Stimulated activated CD4-positive, alpha-beta T cell treated with anti-CD3 and anti-CD28 coated beads, Interleukin-2, amount 100 ng/mL, for 48 hours (primary cell): ENCODE measurements around the gene DAP.
"Not testable (repeated sequence)": the region's sequence is repeated elsewhere in the genome, so short reads cannot be mapped to it uniquely, and the experiment has no call there.

Experiments
- DNase-seq, 2 donors: peaks; one replicate each; pipeline ENCODE4 v3.0.0-alpha.2; 2020

The DAP gene

DNA sequence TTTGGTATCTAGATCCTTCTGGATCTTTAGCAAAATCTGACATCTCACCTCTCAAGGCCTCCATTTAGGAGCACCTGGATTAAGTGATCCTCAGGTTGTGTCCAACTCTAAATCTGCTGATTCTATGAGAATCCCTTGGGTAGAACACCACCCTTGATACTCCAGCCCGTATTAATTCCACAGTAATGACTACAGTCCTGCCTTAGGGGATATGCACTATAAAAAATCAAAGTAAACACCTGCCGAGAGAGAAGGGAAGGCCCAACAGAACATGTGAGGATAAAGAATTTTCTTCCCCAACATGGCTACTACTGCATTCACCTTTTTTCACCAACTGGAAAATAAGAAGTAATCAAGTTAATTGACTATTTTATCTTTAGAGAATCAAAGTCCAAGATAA, 27.6 kb downstream of the DAP start:
- no peak for DNase-seq

DNA sequence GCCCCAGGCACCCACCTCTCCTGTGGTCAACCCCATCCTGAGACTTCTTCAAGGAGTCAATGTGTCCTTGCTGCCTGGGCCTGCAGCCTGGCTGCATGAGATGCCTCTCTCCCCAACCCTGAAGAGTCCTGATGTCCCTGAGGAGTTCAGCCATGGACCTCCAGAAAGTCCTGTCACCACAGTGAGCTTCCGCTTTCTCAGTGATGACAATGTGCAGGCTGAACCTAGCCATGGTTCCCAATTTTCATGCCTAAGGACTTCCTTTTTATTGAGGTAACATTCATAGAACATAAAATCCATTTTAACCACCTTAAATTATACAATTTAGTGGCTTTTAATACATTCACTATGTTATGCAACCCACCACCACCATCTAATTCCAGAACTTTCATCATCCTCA, 29.1 kb downstream of the DAP start:
- no peak for DNase-seq

DNA sequence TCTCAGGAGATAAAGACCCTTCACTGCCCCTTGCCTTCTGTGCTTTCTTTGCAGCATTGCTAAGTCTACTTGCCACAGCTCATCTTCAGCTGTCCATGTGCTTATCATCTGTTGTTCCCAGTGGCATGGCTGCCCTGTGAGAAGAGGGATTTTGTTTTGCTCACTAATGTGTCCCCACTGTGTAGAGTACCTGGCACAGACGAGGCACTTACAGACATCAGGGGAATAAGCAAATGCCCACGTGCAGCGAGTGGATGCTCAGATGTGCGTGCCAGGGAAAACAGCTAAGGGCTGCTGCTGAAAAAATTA, 31.0 kb downstream of the DAP start:
- no peak for DNase-seq

DNA sequence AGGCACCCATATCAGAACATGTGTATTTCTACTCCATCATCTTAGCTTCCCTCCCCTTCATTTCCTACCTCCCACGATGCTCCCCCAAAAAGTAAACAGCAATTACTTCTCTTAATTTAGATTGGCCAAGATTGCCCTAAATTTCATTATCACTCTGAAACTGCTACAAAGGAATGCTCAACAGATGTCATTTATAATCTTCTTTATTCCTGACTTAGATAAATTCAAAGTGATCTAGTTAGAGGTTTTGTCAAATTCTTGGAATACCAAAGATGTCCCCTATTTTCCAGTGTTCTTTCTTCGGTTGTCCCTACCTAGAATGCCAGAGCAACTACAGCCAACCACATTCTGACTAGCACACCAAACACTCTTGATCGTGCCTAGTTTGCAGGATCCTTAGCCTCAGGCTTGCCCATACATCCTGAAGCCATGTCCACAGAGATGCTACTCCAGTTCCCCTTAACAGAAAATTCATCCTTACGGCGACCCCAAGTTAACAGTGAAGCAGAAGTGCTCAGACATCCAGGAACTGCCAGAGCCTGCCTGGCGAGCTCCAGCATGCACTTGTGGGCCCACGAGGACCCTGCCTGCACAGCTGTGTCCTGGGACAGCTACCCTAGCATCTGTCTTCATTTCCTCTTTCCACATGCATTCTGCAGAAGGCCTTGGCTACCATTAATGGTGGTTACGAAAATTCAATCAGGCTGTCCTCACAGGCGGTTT, 31.6 kb downstream of the DAP start:
- DNase-seq = no peak

DNA sequence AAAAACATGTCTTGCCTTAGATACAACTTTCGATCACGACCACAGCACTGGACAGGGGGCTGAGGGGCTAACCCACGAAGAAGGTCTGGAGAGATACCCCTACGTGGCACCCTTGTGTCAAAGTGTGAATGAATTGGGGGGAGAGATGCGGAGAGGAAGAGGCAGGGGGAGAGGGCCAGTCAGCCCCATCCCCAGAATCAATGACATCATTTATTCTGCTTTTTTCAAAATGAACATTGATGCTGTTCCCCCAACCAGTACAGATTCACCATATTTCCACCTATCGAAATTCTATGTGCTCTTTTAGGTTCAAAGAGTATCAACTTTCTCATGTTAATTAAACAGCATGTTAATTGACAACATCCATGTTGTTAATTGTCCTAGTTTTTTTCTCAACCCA, 32.4 kb downstream of the DAP start:
- no peak for DNase-seq

DNA sequence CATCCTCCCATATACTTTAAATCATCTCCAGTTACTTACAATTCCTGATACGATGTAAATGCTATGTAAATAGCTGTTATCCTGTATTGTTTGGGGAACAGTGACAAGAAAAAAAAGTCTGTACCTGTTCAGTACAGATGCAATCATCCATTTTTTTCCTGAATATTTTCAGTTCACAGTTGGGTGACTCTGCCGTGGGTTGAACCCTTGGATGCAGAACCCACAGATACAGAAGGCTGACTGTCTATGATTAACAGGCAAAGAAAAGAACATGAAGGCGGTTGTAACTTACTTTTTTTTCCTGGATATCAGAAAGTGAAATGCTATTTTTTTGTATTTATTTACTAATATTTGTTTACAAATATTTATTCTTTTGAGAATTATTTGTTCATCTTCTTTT, 33.2 kb downstream of the DAP start:
- no peak for DNase-seq

DNA sequence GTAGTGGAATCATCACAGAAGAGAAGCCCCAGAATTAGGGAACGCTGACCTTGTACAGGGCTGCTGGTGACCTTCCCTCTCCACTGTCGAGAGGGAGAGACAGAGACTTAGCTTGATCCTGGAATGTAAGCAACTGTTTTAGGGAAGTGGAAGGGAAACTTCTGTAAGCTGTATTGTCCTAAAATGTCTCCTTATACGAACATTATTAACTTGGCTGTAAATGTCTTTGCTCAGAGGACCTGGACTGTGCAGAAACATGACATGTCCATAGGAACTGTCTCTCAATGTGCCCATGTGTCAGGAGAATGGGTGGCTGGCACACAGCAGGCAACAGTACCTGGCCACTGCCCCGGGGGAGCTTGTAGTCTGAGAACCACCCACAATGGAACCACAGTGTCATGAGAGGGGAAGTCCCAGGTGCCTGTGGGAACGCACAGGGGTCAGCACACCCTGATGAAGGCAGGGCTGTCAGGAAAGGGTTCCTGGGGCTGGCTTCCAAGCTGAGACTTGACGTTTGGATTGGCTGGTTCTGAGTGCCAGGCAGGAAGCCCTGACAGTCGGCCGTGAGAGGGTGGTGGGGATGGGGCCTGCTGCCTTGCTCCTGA, 34.0 kb downstream of the DAP start:
- no peak for DNase-seq

DNA sequence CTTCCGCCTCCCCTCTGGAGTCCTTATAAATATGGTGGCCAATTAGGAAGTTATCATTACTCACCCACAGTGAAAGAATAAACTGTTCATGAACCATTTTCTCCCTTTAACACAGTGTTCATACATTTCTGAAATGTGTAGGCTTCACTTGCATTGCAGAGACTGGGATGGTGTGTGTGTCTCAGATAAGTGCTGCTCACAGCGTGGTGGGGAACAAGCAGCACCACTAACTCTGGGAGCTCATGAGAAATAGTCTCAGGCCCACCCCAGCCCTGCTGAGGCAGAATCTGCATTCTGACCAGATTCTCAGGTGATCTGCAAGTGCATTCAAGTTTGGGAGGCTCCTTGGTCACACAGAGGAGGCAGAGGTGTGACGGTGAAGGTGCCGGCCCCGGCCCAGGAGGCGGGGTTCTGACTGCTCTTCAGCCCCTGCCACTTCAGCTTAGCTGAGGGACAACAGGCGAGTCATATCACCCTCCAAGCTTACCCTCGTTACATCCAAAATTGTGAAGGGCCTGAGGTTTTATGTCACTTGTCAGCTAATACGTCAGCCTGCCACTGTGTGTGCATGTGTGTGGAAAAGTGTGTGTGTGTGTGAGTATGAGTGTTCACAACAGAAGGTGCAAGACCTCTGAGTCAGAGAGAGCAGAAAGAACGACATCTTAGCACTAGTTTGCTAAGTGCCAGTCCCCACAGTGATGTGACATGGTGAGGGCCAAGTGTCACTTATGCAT, 34.7 kb downstream of the DAP start:
- no peak for DNase-seq

DNA sequence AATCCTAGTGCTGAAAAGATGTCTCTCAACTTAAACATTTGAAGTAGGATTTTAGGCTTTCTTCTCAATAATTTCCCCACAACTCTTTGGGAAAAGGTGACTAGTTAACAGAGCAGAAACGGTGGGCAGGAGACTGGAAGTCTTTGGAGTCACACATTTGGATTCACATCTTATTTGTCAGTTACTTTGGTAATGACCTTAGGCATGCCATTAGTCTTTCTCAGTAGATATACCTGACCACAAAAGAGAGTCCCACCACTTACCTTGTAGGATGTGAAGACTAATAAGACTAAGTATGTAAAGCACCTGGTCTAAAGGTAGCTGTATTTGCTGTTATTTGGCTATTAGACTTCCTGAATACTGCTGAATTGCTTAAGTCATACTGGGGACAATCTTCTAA, 35.4 kb downstream of the DAP start:
- no peak for DNase-seq

DNA sequence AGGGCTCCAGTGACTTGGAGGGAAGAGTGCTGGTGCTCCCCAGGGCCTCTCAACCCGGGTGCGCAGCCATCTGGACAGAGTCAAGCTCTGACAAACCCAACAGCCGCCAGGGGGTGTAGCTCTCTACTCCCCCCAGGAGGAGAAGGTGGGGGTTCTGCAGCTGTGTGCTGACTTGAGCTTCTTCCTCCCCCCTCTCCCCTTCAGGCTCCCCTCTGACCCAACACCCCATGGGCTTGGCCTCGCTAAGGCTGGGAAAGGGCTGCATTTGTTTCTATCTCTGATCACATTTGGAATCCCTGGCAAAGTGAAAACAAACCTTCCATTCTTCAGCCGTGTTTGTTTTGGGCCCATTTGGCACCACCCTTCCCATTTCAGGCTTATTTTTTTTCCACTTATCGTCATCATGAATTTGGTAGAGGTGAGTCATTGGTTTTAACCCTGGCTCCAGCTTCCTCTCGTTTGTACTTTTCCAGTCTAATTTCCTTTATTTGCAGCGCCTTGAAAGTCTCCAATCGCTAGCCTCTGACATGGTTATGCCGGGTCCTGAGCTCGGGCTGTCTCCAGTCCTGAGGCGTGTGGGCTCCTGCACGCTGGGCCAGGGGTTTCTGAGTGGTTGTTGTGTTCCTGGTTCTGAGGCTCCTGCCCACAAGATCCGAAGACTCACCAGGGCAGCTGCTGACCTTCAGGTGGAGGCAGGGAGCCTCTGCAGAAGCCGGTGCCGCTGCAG, 36.1 kb downstream of the DAP start:
- no peak for DNase-seq

DNA sequence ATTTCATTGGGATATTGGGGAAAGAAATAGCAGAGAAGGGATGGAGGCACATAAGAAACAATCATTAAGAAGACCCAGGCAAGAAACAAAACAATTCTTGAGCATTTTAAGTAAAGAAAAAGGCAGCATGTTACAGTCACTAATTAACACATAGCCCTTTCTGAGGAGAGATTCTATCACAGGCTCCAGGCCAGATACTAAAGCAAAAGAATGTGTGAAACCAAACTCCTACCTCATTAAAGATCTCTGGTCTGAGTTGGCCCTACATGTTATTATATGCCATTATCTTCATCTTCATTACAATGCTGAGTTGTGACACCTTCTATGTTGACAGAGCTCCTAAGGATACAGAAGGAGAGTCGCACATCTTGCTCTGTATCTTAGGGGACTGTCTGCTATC, 37.5 kb downstream of the DAP start:
- DNase-seq = no peak

DNA sequence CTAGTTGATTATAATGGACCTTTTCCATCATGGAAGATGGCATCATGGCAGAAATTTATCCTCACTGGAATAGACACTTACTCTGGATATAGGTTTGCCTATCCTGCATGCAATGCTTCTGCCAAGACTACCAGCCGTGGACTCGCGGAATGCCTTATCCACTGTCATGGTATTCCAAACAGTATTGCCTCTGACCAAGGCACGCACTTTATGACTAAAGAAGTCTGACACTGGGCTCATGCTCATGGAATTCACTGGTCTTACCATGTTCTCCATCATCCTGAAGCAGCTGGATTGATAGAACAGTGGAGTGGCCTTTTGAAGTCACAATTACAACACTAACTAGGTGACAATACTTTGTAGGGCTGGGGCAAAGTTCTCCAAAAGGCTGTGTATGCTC, 40.3 kb downstream of the DAP start:
- DNase-seq = not testable (repeated sequence)

DNA sequence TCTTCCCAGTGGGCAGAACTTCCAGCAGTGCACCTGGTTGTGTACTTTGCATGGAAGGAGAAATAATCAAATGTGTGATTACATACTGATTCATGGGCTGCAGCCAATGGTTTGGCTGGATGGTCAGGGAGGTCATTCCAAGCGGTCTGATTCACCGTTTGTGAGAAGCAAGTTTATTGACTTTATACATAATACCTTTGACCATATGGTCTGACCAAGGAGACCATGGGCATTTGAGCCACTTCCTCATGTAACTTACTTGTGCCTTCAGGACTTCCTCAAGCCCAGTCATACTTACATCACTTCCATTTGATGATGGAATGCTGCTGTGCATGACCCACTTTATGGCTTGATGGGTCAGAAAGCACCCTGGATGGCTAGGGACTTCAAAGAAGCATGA, 41.1 kb downstream of the DAP start:
- DNase-seq = no peak

DNA sequence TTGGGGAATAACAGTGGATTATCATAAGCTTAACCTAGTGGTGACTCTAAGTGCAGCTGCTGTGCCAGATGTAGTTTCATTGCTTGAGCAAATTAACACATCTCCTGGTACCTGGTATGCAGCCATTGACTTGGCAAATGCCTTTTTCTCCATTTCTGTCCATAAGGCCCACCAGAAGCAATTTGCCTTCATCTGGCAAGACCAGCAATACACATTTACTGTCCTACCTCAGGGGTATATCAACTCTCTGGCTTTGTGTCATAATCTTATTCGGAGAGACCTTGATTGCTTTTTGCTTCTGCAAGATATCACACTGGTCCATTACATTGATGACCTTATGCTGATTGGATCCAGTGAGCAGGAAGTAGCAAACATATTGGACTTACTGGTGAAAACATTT, 42.4 kb downstream of the DAP start:
- DNase-seq = not testable (repeated sequence)

DNA sequence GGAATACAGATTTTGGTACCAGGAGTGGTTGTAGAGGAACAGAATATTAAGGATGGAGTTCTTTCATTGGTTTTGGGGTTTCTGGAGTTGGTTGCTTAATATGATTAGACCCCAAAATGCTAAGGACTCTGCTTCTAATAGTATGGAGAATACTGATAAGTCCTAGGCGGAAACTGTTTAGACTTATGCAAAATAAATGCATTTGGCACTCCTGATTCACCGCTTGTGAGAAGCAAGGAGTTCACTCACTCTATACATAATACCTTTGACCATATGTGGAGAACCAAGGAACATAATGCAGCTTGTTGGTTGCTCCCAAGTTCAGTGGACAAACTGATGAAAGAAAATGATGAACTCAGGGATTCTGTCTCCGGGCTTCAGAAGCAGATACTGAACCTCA, 44.2 kb downstream of the DAP start:
- DNase-seq = not testable (repeated sequence)

DNA sequence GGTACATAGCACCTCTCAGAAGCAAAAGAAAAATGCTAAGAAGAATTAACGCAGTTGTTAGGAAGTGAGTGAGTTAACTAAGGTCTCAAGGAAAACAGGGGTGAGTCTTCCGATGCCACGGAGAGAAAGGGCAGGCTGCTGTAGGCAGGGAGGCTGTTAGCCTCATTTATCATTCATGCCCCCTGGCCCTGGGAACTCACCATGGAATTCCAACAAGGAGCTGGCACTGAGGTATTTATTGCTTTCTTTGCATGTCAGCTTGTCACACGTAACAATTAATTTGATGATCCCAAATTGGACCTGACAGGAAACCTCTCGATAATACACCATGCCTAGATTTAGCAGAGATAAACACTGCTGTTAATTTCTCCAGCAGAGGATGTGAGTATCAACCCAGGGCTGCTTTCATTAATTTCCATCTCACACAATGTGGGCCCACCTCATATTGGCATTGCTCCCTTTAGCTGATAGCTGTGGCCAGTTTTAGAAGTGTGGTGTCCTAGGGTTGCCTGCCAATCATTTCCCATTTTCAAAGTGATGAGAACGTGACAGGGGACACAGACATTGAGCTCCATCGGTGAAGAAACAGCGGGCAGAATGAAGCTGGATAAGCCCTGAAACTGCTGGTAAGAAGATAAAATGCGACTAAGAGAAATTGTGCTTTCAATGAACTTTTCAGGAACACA, 45.3 kb downstream of the DAP start:
- no peak for DNase-seq

DNA sequence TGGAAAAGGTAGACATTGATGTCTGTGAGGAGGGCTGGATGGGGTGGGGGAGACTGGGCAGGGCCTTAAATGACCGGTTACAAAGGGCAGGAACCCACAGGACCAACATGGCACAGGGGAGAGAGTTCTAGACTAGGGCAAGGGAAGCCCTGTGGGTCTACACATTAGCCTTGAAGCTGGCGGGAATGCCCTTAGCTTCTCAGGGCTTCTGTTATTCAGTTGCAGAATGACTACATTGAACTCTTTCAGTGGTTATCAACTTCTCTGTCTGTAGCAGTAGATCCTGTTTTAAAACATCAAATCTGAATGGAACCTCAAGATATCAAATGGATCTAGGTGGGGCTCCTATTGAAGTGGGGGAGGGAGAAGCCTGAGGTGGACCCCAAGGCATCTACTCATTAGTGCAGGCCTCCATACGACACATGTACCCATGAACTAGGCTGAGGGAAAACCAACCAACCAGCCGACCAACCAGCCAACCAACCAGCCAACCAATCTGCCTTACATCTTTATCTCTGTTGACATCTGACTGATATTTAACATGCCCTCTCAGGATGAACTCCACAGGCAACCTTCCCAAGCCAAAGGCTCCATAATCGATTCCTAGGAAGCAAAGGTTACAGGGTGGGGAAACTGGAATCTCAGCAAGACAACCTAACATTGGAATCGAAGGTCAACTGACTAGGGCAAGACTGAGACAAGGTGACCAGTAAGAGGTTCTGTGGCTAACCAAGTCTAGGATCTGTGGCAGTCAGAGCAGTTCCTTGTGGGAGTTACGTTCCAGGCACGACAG, 48.3 kb downstream of the DAP start:
- no peak for DNase-seq

DNA sequence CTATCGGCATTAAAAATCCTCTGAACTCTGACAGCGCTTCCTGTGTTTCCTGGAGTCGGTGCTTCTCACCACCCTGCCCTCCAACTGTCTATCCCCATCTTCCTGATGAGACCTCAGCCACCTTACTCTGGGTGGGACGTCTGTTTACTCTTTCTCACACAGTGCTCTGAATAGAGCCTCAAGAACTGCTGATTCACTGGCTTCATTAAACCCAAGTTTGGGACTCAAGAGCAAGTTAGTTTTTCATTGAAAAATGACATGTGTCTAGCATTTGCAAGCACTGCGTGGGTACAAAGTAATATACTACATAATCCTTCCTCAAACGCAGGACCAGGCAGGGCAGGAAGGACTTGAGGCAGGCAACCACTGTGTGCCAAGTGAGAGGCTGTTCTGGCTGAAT, 49.5 kb downstream of the DAP start:
- no peak for DNase-seq

DNA sequence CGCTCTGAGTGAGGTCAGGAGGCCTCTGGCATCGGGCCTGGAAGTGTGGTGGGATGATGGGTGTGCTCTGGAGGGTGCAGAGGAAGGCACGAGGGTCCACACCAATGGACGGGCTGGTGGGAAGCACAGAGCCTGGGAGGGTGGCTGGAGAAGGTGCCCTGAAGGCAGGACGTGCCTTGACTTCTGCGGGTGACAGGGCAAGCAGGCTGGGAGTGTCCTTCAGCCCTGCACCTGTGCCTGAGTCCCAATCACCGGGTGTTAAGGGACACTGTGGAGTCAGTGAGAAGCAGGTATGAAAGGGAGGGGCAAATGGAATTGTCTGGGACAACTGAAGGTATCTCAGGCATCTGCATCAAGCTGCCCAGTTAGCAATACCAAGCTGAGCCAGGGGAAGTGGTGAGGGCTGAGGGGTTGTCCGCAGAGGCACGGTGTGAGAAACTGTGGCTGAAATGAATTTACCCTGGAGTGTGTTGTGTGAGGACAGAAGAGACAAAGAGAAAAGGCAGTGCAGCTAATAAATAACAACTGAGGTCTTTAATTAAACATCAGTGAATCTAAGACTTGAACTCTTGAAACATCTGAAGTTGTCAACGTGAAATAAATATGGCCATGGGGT, 50.4 kb downstream of the DAP start:
- DNase-seq = no peak

DNA sequence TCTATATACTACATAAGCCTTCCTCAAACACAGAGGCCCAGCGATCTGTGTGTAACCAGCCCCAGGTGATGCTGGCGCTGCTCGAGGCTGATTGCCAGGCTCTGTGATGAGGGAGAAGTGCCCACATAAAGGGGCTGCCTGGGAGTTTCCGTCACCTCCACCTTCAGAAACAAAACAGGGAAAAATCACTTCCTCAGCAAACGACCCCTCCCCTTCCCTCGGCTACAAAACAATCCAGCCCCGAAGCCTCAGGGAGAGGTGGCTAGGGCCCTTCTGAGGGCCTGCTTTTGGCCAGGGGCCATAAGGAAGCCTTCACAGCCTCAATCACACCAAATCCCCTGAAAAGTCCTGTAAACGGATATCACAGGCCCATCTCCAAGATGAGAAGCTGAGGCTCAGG, 51.1 kb downstream of the DAP start:
- no peak for DNase-seq

DNA sequence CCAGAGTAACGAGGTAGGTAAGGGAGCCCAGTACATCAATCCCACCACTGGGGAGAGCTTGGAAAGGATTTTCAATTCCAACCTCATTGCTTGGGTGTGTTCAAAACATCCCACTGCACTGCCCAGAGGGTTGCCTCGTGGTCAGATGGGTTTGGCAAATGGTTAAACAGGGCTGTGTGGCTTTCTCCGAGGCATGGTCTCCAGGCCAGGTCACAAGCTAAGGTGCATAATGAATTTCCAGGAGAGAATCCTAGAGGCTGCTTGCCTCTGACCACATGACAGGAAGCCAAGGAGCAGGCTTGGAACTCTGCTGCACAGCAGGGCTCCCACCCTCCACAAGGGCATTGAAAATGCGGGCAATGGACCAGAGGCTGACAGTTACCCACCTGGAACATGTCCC, 51.6 kb downstream of the DAP start:
- DNase-seq = no peak
